ENCODE measurements around the gene RAB23. TPM values are rescaled to one million over a fixed set of nuclear protein-coding genes. Genes with fewer than 3 reads are reported as not detected.
A peak's percentile ranks its signal among the peaks of the same experiment; 100 is the strongest.
"Not testable (repeated sequence)": the region's sequence is repeated elsewhere in the genome, so short reads cannot be mapped to it uniquely, and the experiment has no call there.

RAB23 gene
- total RNA-seq, 1 experiment from 2014 or later: 11.7 TPM

- CTCF ChIA-PET: no interaction called here
- no peaks in the 10 kb centered on the region for H3K36me3 ChIP-seq (ENCODE audit: control insufficient read depth in 1 of 2, insufficient read depth in 2 of 2, low read length in 2 of 2)
Measured at GRCh38 chr6:57243954-57244353, 21.8 kb upstream of the RAB23 start.

GRCh38 chr6:57243526-57243925 is 21.4 kb upstream of the RAB23 start:
- CTCF ChIA-PET; H3K9me3 ChIP-seq (ENCODE audit: control insufficient read depth in 1 of 2, insufficient read depth in 1 of 2, low read depth in 1 of 2, low read length in 2 of 2); H3K9me2 ChIP-seq (ENCODE audit: insufficient read depth); H3K36me3 ChIP-seq (ENCODE audit: control insufficient read depth in 1 of 2, insufficient read depth in 2 of 2, low read length in 2 of 2); H3K79me2 ChIP-seq (ENCODE audit: insufficient read depth, low read length); H3K9ac ChIP-seq (ENCODE audit: low read length); intact Hi-C loops (cut with micrococcal nuclease); H3K4me3 ChIP-seq (replicated peaks in 1 of 2; ENCODE audit: low read depth in 1 of 2, low read length in 2 of 2); POLR2A ChIA-PET; H3K4me2 ChIP-seq (ENCODE audit: low read length); BruUV-seq (replicated peaks); RAD21 ChIA-PET (ENCODE audit: low non-redundant PET in 1 of 2, low total read pairs in 2 of 2, uncharacterized antibody in 2 of 2, unreplicated experiment in 2 of 2); H3K27ac ChIP-seq (ENCODE audit: low read depth, low read length); H2AFZ ChIP-seq (ENCODE audit: low read depth, low read length, poor library complexity, severe bottlenecking); H3K4me1 ChIP-seq (ENCODE audit: control insufficient read depth in 1 of 2, insufficient read depth in 2 of 2, low read length in 2 of 2); DNase-seq (ENCODE audit: low read depth, low spot score); H3K27me3 ChIP-seq (ENCODE audit: insufficient read depth, low read length); H4K20me1 ChIP-seq (ENCODE audit: insufficient read depth); ATAC-seq: not testable (repeated sequence)

More at GRCh38 chr6:57243954-57244353, 21.8 kb upstream of the RAB23 start:
- Histone ChIP-seq H3K9me2 (ENCODE audit: insufficient read depth) (no peaks in the 10 kb centered on the region), H2AFZ (ENCODE audit: low read depth, low read length, poor library complexity, severe bottlenecking) (no peak overlapping the region), H3K4me1 (ENCODE audit: control insufficient read depth in 1 of 2, insufficient read depth in 2 of 2, low read length in 2 of 2) (no peaks in the 10 kb centered on the region), H3K27ac (ENCODE audit: low read depth, low read length) (no peak overlapping the region), H4K20me1 (ENCODE audit: insufficient read depth) (no peaks in the 10 kb centered on the region), H3K9me3 (ENCODE audit: control insufficient read depth in 1 of 2, insufficient read depth in 1 of 2, low read depth in 1 of 2, low read length in 2 of 2) (no peaks in the 10 kb centered on the region), H3K27me3 (ENCODE audit: insufficient read depth, low read length) (no peaks in the 10 kb centered on the region), H3K4me3 (replicated peaks in 1 of 2; ENCODE audit: low read depth in 1 of 2, low read length in 2 of 2) (no peak overlapping the region), H3K4me2 (ENCODE audit: low read length) (no peak overlapping the region), H3K79me2 (ENCODE audit: insufficient read depth, low read length) (no peaks in the 10 kb centered on the region), H3K9ac (ENCODE audit: low read length) (no peak overlapping the region)
- TF ChIP-seq YY1 (IDR thresholded peaks at IDR 0.05; ENCODE audit: extremely low read depth, insufficient replicate concordance, low read depth, low read length): no peak
- TF ChIP-seq POLR2AphosphoS5 (IDR thresholded peaks at IDR 0.05; ENCODE audit: low read depth, low read length): no peak
- no peak for DNase-seq (ENCODE audit: low read depth, low spot score)
- intact Hi-C loops (cut with micrococcal nuclease): no loop called here
- no TSS peak for BruUV-seq (replicated peaks)
- POLR2A ChIA-PET: no interaction called here
- no peak for ATAC-seq
- RAD21 ChIA-PET (ENCODE audit: low non-redundant PET in 1 of 2, low total read pairs in 2 of 2, uncharacterized antibody in 2 of 2, unreplicated experiment in 2 of 2): no interaction called here

GRCh38 chr6:57242505-57242904 is 20.4 kb upstream of the RAB23 start:
- Histone ChIP-seq H3K9me2 (ENCODE audit: insufficient read depth) (no peaks in the 10 kb centered on the region), H3K4me1 (ENCODE audit: control insufficient read depth in 1 of 2, insufficient read depth in 2 of 2, low read length in 2 of 2) (no peaks in the 10 kb centered on the region), H3K27me3 (ENCODE audit: insufficient read depth, low read length) (no peaks in the 10 kb centered on the region), H3K4me2 (ENCODE audit: low read length) (no peak overlapping the region), H2AFZ (ENCODE audit: low read depth, low read length, poor library complexity, severe bottlenecking) (peak overlapping the region; percentile 16), H3K36me3 (ENCODE audit: control insufficient read depth in 1 of 2, insufficient read depth in 2 of 2, low read length in 2 of 2) (no peaks in the 10 kb centered on the region), H3K9ac (ENCODE audit: low read length) (no peak overlapping the region), H4K20me1 (ENCODE audit: insufficient read depth) (no peaks in the 10 kb centered on the region), H3K9me3 (ENCODE audit: control insufficient read depth in 1 of 2, insufficient read depth in 1 of 2, low read depth in 1 of 2, low read length in 2 of 2) (no peaks in the 10 kb centered on the region), H3K27ac (ENCODE audit: low read depth, low read length) (no peak overlapping the region), H3K79me2 (ENCODE audit: insufficient read depth, low read length) (no peaks in the 10 kb centered on the region), H3K4me3 (replicated peaks in 1 of 2; ENCODE audit: low read depth in 1 of 2, low read length in 2 of 2) (no peak overlapping the region)
- ChIA-PET CTCF (no interaction called here), RAD21 (ENCODE audit: low non-redundant PET in 1 of 2, low total read pairs in 2 of 2, uncharacterized antibody in 2 of 2, unreplicated experiment in 2 of 2) (no interaction called here), POLR2A (no interaction called here)
- no peak for DNase-seq (ENCODE audit: low read depth, low spot score)
- no peak for TF ChIP-seq CBX3 (IDR thresholded peaks at IDR 0.05; ENCODE audit: low read depth)
- no peak for ATAC-seq
- BruUV-seq (replicated peaks): no TSS peak
- intact Hi-C loops (cut with micrococcal nuclease): no loop called here

All from HCT116 (cell line).